Activated CD8-positive, alpha-beta T cell treated with anti-CD3 and anti-CD28 coated beads, Interleukin-2, amount 10 ng/mL, durations not matched to agents 7 days and 5 days (primary cell): ENCODE results near the gene ZNF275. TPM values are rescaled to one million over a fixed set of nuclear protein-coding genes. Genes with fewer than 3 reads are reported as not detected.

Experiments used
- ATAC-seq: fragments of 150-1000 bp; cut with Tn5 transposase; one replicate; pipeline ENCODE4 v1.10.0; 2021; ENCODE audit warnings: moderate library complexity
- CTCF ChIA-PET: fragments of 350-600 bp; sonication (Branson Sonifier 250); formaldehyde crosslinking; loops from one replicate; lab custom pipeline; 2021; ENCODE audit warnings: antibody characterized with exemption; lab: Charles Lee
- POLR2A ChIA-PET: fragments of 350-600 bp; sonication (Branson Sonifier 250); formaldehyde crosslinking; loops from one replicate; lab custom pipeline; 2021; ENCODE audit warnings: antibody characterized with exemption; lab: Charles Lee
- DNase-seq: peaks from one replicate; pipeline ENCODE4 v3.0.0-alpha.2; 2020
- H3K27ac Mint-ChIP-seq: one replicate; pipeline ENCODE4 v1.8.0; 2021; ENCODE audit warnings: mild to moderate bottlenecking, mixed read lengths
- H3K27me3 Mint-ChIP-seq: one replicate; pipeline ENCODE4 v1.8.0; 2021; ENCODE audit warnings: low read depth, mixed read lengths
- H3K36me3 Mint-ChIP-seq: one replicate; pipeline ENCODE4 v1.8.0; 2021; ENCODE audit warnings: low read depth, mixed read lengths
- H3K4me1 Mint-ChIP-seq: one replicate; pipeline ENCODE4 v1.8.0; 2021; ENCODE audit warnings: low read depth, mixed read lengths
- H3K4me3 Mint-ChIP-seq: one replicate; pipeline ENCODE4 v1.8.0; 2021; ENCODE audit warnings: mild to moderate bottlenecking, mixed read lengths
- H3K9me3 Mint-ChIP-seq: one replicate; pipeline ENCODE4 v1.8.0; 2022; ENCODE audit warnings: mixed read lengths; ENCODE audit not compliant: insufficient read depth
- total RNA-seq, 2 experiments: library from RNA; stranded (reverse); gene quantifications; one replicate each; pipeline ENCODE4 v1.2.3, GENCODE V29; 2021

ZNF275 gene
- total RNA-seq, 2 experiments from 2014 or later = 20.8 to 22.3 TPM

DNA sequence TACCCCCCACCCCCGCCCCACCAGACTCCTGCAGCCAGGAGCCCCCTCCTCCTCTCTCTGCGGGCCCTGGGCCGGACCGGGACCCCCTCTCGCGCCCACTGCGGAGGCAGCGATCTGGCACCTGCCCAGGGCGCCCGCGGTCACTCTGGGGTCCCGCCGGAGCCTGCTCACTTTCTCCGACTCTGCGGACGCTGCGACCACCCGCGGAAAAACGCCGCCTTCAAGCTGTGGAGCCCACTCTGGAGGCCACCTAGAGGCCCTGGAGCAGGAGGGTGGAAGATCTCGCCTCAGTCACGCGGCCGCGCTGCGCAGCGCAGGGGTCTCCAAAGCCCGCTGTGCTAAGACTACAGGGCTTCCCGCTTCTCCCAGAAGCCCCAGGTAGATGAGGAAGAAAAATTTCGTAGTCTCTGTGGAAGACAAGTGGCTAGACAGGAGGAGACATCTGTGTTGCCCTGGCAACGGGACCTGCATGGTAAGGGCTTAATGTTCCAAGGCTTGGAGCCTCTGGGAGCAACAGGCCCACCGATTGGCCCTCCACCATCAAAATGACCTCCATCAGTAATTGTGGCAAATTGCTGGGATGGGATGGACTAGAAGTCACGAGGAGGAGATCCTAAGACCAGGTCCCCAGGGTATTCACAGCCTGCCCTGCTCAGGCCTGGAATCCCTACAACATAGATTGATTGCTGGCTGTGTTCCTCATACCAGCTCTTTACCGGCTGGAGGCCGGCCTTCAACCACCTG, 12.4 kb upstream of the ZNF275 start, which contains the start of gene PNMA6F:
Gene PNMA6F (minus strand): TSS at position 387 of the 744 bp plus-strand sequence. CDS start 1,093 bp downstream, outside the sequence.
- CTCF ChIA-PET = no interaction called here
- no peak for ATAC-seq
- no peaks in the 10 kb centered on the region for H3K36me3 Mint-ChIP-seq
- no peak within 1 kb of the TSS for H3K4me3 Mint-ChIP-seq
- no peaks in the 10 kb centered on the region for H3K9me3 Mint-ChIP-seq
- no peaks in the 10 kb centered on the region for H3K4me1 Mint-ChIP-seq
- no peak for DNase-seq
- peaks cover 33% of the 10 kb centered on the region for H3K27me3 Mint-ChIP-seq
- H3K27ac Mint-ChIP-seq = no peak within 1 kb of the TSS
- POLR2A ChIA-PET = no interaction called here

GRCh38 chrX:153327561-153327960, 6.4 kb upstream of the ZNF275 start:
- ChIA-PET POLR2A (no interaction called here), CTCF (no interaction called here)
- ATAC-seq (no peak), DNase-seq (no peak)
- Mint-ChIP-seq H3K27ac (no peak overlapping the region), H3K9me3 (no peaks in the 10 kb centered on the region), H3K4me3 (no peak overlapping the region), H3K4me1 (peaks cover 6% of the 10 kb centered on the region), H3K36me3 (no peaks in the 10 kb centered on the region), H3K27me3 (peaks cover 40% of the 10 kb centered on the region)

DNA sequence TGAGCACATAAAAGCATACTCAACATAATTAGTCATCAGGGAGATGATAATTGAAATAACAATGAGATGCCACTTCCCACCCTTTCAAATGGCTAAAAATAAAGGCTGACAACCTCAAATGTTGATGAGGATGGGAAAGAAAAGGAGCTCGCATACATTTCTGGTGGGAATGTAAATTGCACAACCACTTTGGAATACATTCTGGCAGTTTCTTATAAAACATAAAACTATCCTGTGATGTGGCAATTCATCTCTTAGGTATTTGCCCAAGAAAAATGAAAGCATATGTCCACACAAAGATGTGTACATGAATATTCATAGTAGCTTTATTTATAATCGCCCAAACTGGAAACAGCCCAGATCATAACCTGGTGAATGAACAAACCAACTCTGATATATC, 687 bp upstream of the ZNF275 start:
- ATAC-seq (no peak), DNase-seq (no peak)
- peak overlapping the region; percentile 86 for H3K4me3 Mint-ChIP-seq
- H3K9me3 Mint-ChIP-seq = no peaks in the 10 kb centered on the region
- no peak overlapping the region for H3K27ac Mint-ChIP-seq
- POLR2A ChIA-PET = no interaction called here
- H3K36me3 Mint-ChIP-seq = peaks cover 23% of the 10 kb centered on the region
- peaks cover 36% of the 10 kb centered on the region for H3K4me1 Mint-ChIP-seq
- CTCF ChIA-PET = no interaction called here
- H3K27me3 Mint-ChIP-seq = peaks cover 14% of the 10 kb centered on the region

DNA sequence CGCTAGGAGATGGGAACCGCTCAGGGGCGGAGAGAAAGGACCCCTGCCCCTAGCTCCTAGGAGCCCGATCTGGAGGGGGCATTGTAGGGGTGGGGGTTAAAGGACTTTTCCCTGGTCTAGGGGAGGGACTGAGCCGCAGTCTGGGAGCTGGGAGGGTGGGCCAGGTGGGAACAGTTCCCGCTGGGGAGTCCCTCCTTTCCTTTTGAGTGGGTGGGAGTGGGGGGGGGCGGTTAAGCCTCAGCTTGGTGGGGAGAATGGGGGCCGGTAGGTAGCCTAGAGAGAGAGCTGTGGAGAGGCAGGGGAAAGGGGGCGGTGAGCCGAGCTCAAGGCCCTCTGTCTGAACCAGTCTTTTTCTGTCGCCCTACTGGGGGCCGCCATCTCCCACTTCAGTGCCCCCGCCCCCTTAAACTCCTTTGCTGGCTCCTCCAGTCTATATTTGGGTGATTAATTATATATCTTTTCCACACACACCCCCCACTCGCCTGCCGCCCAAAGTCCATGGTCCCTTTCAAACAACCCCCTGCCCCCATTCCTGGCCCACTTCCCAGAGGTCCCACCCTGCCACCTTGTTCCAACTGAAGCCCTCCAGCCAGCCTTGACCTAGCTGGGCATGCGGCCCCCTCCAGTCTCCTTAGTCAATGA, 822 bp downstream of the ZNF275 start:
- H3K27me3 Mint-ChIP-seq = peaks cover 9% of the 10 kb centered on the region
- DNase-seq (no peak), ATAC-seq (no peak)
- peak overlapping the region; percentile 89 for H3K27ac Mint-ChIP-seq
- POLR2A ChIA-PET = interaction anchor here (0.5 to 2.2 kb wide), 2 partner anchors 10 to 1338 kb away, joined by 4 to 25 read pairs; no protein-coding TSS in a partner anchor
- peak overlapping the region; percentile 80 for H3K4me3 Mint-ChIP-seq
- CTCF ChIA-PET = interaction anchor here (1.1 to 1.5 kb wide), 2 partner anchors 9 to 302 kb away, joined by 3 to 5 read pairs; no protein-coding TSS in a partner anchor
- H3K9me3 Mint-ChIP-seq = no peaks in the 10 kb centered on the region
- peaks cover 49% of the 10 kb centered on the region for H3K4me1 Mint-ChIP-seq
- H3K36me3 Mint-ChIP-seq = peaks cover 35% of the 10 kb centered on the region

GRCh38 chrX:153336121-153336894, 2.4 kb downstream of the ZNF275 start:
- Mint-ChIP-seq H3K9me3 (no peaks in the 10 kb centered on the region), H3K36me3 (peaks cover 47% of the 10 kb centered on the region), H3K4me3 (peak overlapping the region; percentile 80), H3K27me3 (peaks cover 3% of the 10 kb centered on the region), H3K27ac (peak overlapping the region; percentile 81), H3K4me1 (peaks cover 64% of the 10 kb centered on the region)
- ATAC-seq (no peak), DNase-seq (no peak)
- POLR2A ChIA-PET = interaction anchor here (0.7 kb wide), 1 partner anchor 18 kb away, joined by 3 read pairs; no protein-coding TSS in a partner anchor
- CTCF ChIA-PET = interaction anchor here (0.9 kb wide), 1 partner anchor 304 kb away, joined by 3 read pairs; no protein-coding TSS in a partner anchor

DNA sequence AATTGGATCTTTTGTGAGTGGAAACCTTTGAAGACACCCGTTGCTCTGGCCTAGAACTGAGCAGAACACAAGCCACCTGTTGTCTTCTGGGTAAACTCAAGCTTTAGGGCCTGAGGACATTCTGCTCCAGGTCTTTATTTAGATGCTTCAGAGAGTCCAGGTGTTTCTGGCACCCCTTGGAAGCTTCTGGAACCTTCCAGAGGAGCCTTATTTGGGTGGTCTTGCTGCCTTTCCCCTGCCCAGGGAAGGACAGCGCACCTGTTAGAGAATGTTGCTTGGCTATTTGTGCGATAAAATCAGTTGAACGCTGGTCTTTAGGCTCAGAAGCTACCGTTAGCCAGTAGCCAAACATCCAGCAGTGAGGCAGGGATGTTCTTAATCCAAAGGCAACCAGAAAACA, 3.0 kb downstream of the ZNF275 start:
- ChIA-PET CTCF (no interaction called here), POLR2A (no interaction called here)
- Mint-ChIP-seq H3K4me3 (no peak overlapping the region), H3K27ac (peak overlapping the region; percentile 81), H3K36me3 (peaks cover 54% of the 10 kb centered on the region), H3K4me1 (peaks cover 71% of the 10 kb centered on the region), H3K9me3 (no peaks in the 10 kb centered on the region), H3K27me3 (peaks cover 3% of the 10 kb centered on the region)
- ATAC-seq (no peak), DNase-seq (no peak)

DNA sequence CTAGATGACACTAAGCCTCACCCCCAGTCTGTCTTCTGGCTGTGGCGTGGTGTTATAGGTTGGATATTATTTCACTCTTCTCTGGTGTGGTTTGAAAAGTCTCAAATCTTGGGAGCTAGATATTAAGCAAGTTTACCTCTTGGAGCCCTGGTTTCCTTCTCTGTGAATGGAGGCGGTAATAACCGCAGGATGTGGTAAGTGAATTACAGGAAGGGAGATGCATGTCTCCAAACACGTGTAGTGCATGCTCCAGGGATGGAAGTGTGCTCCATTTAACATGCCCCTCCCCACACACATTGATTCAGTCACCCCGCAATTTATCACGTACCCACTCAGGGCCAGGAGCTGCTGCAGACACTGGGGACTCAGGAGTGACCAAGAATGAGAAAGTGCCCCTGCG, 4.9 kb downstream of the ZNF275 start:
- peaks cover 69% of the 10 kb centered on the region for H3K36me3 Mint-ChIP-seq
- CTCF ChIA-PET = no interaction called here

GRCh38 chrX:153339662-153340061, 5.7 kb downstream of the ZNF275 start:
- Mint-ChIP-seq H3K36me3 (peaks cover 77% of the 10 kb centered on the region), H3K27me3 (no peaks in the 10 kb centered on the region), H3K4me1 (peaks cover 92% of the 10 kb centered on the region), H3K9me3 (no peaks in the 10 kb centered on the region), H3K27ac (peak overlapping the region; percentile 68), H3K4me3 (no peak overlapping the region)
- DNase-seq = no peak
- POLR2A ChIA-PET = no interaction called here
- CTCF ChIA-PET = no interaction called here
- no peak for ATAC-seq

More for the DNA sequence above, 4.9 kb downstream of the ZNF275 start:
- Mint-ChIP-seq H3K9me3 (no peaks in the 10 kb centered on the region), H3K27ac (peak overlapping the region; percentile 83), H3K4me3 (peak overlapping the region; percentile 49), H3K27me3 (no peaks in the 10 kb centered on the region), H3K4me1 (peaks cover 84% of the 10 kb centered on the region)
- ATAC-seq (no peak), DNase-seq (no peak)
- POLR2A ChIA-PET = no interaction called here

GRCh38 chrX:153340111-153340510, 6.2 kb downstream of the ZNF275 start:
- Mint-ChIP-seq H3K36me3 (peaks cover 82% of the 10 kb centered on the region), H3K4me1 (peaks cover 94% of the 10 kb centered on the region), H3K27me3 (no peaks in the 10 kb centered on the region), H3K4me3 (no peak overlapping the region), H3K27ac (no peak overlapping the region), H3K9me3 (no peaks in the 10 kb centered on the region)
- CTCF ChIA-PET = no interaction called here
- DNase-seq = no peak
- POLR2A ChIA-PET = no interaction called here
- ATAC-seq = no peak

DNA sequence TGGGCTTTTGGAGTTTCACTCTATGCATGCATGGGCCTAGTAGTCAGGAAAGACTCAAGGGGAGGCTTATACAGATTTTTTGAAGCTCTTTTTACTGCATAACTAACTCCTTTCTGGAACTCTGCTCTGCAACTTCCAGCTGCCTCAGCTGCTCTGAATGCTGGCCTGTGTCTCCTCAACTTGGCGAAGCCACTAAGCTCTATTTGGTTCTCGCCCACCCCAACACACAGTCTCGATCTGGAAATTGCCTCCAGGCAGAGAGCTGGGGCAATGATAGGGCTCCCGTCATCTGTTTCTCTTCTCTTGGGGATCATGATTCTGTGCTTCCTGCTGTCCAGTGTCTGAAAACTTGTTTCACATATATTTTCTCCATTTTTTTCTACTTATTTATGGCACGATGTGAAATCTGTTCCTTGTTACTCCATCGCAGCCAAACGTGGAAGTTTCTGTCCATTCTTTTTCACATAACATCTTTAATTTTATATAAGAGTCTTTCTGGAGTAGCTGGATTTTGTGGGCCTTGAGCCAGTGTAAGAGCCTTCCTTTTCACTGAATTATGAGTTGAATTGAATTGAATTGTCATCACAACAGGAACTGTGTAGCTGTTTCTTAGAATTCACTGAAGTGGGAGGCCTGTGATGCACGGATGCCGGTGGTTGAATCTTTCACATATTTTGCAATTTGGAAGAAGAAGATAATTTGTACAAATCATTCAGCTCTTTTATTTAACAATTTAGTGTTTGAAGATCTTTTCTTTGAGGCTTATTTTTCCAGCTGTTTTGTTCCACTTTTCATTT, 9.0 kb downstream of the ZNF275 start:
- H3K27me3 Mint-ChIP-seq = no peaks in the 10 kb centered on the region
- peaks cover 79% of the 10 kb centered on the region for H3K36me3 Mint-ChIP-seq
- DNase-seq (peak; percentile 35), ATAC-seq (peak; percentile 59)
- ChIA-PET POLR2A (interaction anchor here (4.5 kb wide), 1 partner anchor 8 kb away, joined by 25 read pairs; the partner anchor contains the start of gene ZNF275), CTCF (interaction anchor here (0.9 to 1.4 kb wide), 3 partner anchors 9 to 57 kb away, joined by 3 to 5 read pairs (median 3); partner anchors contain the start of gene ZNF275)
- peaks cover 69% of the 10 kb centered on the region for H3K4me1 Mint-ChIP-seq
- H3K9me3 Mint-ChIP-seq = no peaks in the 10 kb centered on the region
- H3K4me3 Mint-ChIP-seq = peak overlapping the region; percentile 66
- H3K27ac Mint-ChIP-seq = peak overlapping the region; percentile 97

- Mint-ChIP-seq H3K9me3 (no peaks in the 10 kb centered on the region), H3K4me1 (peaks cover 62% of the 10 kb centered on the region), H3K36me3 (peaks cover 77% of the 10 kb centered on the region), H3K4me3 (peak overlapping the region; percentile 66), H3K27ac (peak overlapping the region; percentile 97), H3K27me3 (no peaks in the 10 kb centered on the region)
- peak; percentile 50 for ATAC-seq
- ChIA-PET CTCF (interaction anchor here (0.9 to 1.4 kb wide), 3 partner anchors 9 to 56 kb away, joined by 3 to 5 read pairs (median 3); partner anchors contain the start of gene ZNF275), POLR2A (interaction anchor here (4.5 kb wide), 1 partner anchor 9 kb away, joined by 25 read pairs; the partner anchor contains the start of gene ZNF275)
- no peak for DNase-seq
Observed at GRCh38 chrX:153343674-153344073, 9.7 kb downstream of the ZNF275 start.
